HFF-Myc (cell line): Measurements from ENCODE around the gene ERBB2.

ENCODE experiments used
- DNase-seq: peaks from one replicate; pipeline ENCODE4 v3.0.0-alpha.2; 2011; ENCODE audit warnings: low read depth; ENCODE audit errors: extremely low read depth
- H3K4me3 ChIP-seq: replicated peaks from 2 replicates; pipeline ENCODE4 v1.5.1; 2011; ENCODE audit warnings: low read depth, mild to moderate bottlenecking, control low read depth, low read length
- TF ChIP-seq, protein P1 (sequence below): IDR thresholded peaks from 2 replicates; pipeline ENCODE4 v1.5.1; 2012; ENCODE audit warnings: mild to moderate bottlenecking, low read depth, low read length, control low read depth; ENCODE audit errors: missing control alignments

The ERBB2 gene

DNA sequence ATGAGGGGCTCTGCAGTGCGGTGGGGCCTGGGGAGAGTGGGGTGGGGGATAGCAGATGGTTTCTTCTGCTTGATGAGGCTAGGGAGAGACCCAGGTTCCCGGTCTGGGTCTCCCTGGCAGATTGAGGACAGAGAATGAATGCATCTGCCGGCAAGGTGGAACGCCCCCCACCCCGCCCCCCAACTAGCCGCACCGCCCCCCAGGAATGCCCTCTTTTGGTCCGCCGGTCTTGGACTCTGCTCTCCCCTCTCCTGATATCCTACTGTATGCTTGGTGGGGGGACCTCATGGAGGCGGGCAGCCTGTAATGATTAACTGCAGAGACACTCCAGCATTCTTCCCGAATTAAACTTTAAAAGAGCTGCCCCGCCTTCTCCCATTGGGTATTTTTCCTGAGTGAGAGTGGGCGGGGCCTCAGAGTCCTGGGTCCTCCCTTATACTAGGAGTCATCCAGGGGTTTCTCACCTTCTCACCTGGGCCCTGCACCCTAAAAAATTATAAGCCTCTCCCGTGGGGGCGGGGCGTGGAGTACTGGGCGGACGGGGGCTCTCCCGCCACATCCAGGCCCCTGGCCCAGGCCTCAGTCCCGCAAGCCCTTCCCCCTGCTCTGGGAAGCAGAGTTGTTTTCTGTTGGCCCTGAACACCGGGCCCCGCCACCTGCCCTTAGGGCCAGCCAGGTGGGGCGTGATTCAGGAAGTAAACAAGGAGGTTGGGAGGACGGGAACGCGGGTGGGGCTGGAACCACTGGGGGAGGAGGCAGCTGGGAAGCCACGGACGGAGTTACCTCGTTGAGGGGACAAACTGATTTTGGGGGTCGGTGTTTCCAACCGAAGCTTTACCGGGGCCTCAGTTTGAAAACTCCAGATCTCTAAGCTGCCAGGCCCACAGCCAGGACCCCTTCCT, 39.4 kb downstream of the ERBB2 start:
- no peak for DNase-seq
- TF ChIP-seq, protein P1, sequence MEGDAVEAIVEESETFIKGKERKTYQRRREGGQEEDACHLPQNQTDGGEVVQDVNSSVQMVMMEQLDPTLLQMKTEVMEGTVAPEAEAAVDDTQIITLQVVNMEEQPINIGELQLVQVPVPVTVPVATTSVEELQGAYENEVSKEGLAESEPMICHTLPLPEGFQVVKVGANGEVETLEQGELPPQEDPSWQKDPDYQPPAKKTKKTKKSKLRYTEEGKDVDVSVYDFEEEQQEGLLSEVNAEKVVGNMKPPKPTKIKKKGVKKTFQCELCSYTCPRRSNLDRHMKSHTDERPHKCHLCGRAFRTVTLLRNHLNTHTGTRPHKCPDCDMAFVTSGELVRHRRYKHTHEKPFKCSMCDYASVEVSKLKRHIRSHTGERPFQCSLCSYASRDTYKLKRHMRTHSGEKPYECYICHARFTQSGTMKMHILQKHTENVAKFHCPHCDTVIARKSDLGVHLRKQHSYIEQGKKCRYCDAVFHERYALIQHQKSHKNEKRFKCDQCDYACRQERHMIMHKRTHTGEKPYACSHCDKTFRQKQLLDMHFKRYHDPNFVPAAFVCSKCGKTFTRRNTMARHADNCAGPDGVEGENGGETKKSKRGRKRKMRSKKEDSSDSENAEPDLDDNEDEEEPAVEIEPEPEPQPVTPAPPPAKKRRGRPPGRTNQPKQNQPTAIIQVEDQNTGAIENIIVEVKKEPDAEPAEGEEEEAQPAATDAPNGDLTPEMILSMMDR: no peak
- no peak overlapping the region for H3K4me3 ChIP-seq

DNA sequence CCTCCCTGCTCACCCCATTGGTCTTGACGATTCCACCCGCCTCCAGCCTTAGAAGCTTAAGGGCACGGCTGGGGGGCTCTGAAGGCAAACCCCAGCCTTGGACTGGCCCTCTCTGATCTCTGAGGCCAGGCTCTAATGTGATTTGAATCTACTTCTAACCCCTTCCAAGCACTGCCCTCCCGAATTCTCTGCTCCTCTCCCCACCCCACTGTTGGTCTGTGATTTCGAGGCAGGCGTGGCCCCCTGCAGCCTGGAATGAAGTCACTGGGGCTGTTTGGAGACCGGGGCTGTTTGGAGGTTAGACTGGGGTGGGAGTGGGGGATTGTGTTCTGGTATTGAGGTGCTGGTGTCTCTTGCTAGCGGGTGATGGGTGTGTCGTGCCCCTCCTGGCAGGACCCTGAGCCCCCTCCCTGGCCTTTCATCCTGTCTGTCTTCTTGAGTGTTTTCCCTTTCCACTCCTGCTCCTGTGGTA, 40.1 kb downstream of the ERBB2 start:
- H3K4me3 ChIP-seq: no peak overlapping the region
- TF ChIP-seq, protein P1: no peak
- no peak for DNase-seq

DNA sequence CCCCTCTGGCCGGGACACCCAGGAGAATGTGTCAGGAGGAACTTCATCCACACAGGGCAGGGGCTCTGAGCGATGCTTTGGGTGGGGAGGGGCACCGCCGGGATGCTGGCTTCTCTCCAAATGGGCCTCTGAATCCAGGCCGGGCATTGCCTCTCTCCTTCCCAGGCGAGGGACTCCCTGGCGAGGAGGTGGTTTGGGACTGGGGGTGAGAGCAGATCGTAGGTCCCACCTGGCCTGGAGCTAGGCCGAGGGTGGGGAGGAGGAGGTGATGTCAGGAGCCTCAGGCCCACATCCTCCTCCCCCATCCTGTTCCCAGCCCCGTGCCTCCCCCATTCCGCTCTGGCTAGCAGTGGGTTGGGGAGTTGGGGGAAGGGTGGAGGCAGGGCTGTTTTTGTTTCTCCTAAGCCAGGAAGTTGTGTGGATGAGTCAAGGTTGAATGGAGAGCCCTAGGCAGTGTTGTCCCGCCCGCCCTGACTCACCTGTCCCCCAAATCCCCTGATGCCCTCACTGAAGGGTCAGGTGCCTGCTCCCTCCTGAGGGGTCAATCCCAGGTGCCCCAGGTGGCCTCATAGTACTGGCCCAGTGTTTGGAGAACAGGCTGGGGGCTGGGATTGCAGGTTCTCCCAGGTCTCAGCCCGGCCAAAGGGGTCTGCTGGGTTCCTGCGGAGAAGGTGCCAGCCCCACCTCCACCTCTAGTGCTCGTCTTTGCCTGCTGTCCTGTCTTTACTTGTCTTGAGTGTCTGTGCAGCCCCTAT, 40.7 kb downstream of the ERBB2 start:
- TF ChIP-seq, protein P1: no peak
- H3K4me3 ChIP-seq: no peak overlapping the region
- no peak for DNase-seq

DNA sequence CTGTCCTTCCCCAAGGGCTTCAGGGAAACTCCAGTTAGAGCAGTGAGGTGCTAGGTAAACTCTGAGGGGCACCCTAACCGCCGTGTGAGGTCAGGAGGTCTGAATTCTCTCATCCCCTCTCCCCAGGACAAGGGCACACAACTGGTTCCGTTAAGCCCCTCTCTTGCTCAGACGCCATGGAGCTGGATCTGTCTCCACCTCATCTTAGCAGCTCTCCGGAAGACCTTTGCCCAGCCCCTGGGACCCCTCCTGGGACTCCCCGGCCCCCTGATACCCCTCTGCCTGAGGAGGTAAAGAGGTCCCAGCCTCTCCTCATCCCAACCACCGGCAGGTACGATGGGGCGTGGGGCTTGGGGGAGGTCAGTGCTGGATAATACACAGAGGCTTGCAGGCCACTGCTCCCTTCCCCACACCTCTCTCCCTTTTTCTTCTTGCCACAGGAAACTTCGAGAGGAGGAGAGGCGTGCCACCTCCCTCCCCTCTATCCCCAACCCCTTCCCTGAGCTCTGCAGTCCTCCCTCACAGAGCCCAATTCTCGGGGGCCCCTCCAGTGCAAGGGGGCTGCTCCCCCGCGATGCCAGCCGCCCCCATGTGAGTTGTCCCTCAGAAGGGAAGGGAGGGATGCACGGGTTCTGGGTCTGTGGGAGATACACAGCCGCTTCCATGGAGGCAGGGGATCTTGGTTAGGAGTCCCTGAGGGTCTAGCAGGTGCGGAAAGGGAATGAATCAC, 42.4 kb downstream of the ERBB2 start:
- H3K4me3 ChIP-seq: no peak overlapping the region
- DNase-seq: no peak
- TF ChIP-seq, protein P1: no peak

DNA sequence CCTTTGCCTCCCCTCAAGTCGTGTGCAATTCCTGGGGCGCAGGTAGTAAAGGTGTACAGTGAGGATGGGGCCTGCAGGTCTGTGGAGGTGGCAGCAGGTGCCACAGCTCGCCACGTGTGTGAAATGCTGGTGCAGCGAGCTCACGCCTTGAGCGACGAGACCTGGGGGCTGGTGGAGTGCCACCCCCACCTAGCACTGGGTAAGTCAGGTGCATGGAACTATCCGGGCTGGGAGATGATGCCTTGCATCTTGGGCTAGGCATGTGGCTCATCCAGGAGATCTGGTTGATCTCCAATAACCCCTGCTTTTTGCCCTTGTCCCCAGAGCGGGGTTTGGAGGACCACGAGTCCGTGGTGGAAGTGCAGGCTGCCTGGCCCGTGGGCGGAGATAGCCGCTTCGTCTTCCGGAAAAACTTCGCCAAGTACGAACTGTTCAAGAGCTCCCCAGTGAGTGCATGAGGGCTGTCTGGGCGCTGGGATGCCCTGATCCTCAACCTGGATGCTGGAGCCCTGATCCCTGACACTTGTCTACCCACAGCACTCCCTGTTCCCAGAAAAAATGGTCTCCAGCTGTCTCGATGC, 43.1 kb downstream of the ERBB2 start:
- H3K4me3 ChIP-seq: no peak overlapping the region
- DNase-seq: no peak
- TF ChIP-seq, protein P1: no peak
